H1 (cell line): ENCODE results near the gene EPN2. TPM values are rescaled to one million over a fixed set of nuclear protein-coding genes. Genes with fewer than 3 reads are reported as not detected.

Experiments
- CTCF ChIA-PET: fragments of 300-600 bp; sonication (Branson Sonifier 250); formaldehyde crosslinking; loops from one replicate; lab custom pipeline; 2021; ENCODE audit not compliant: partially characterized antibody; lab: Charles Lee
- POLR2A ChIA-PET: fragments of 300-600 bp; sonication (Branson Sonifier 250); formaldehyde crosslinking; loops from one replicate; lab custom pipeline; 2021; ENCODE audit warnings: inconsistent platforms; ENCODE audit not compliant: partially characterized antibody; lab: Charles Lee
- DNase-seq, 2 experiments: peaks; one replicate each; pipeline versions ENCODE4 v3.0.0 to v3.0.0-alpha.2; 2010 to 2022; ENCODE audit warnings: low spot score in 2 of 2, low read depth in 1 of 2, mixed read lengths in 1 of 2
- FAIRE-seq: peaks from 2 replicates; lab custom pipeline; 2011; peaks lifted over from hg19 to GRCh38; lab: Jason Lieb, UNC
- H2AFZ ChIP-seq: 2 replicates; pipeline ENCODE4 v1.8.1; 2012; ENCODE audit warnings: low read length, inconsistent platforms
- H2AK5ac ChIP-seq: 2 replicates; pipeline ENCODE4 v1.6.1; 2013; ENCODE audit warnings: low read depth, low read length
- H2BK120ac ChIP-seq: replicated peaks from 2 replicates; pipeline ENCODE3; 2013; ENCODE audit warnings: low read depth, low read length, inconsistent platforms
- H2BK12ac ChIP-seq: 2 replicates; pipeline ENCODE4 v1.6.1; 2013; ENCODE audit warnings: low read depth, low read length
- H2BK15ac ChIP-seq: 2 replicates; pipeline ENCODE4 v1.6.1; 2013; ENCODE audit warnings: low read length
- H2BK20ac ChIP-seq: 2 replicates; pipeline ENCODE4 v1.6.1; 2013; ENCODE audit warnings: low read length
- H2BK5ac ChIP-seq: 2 replicates; pipeline ENCODE4 v1.6.1; 2013; ENCODE audit warnings: low read depth, low read length
- H3K14ac ChIP-seq: 2 replicates; pipeline ENCODE4 v1.6.1; 2013; ENCODE audit warnings: inconsistent platforms; ENCODE audit not compliant: insufficient read length
- H3K18ac ChIP-seq: 2 replicates; pipeline ENCODE4 v1.6.1; 2013; ENCODE audit warnings: low read length; ENCODE audit errors: extremely low read depth
- H3K23ac ChIP-seq: 2 replicates; pipeline ENCODE4 v1.6.1; 2013; ENCODE audit warnings: inconsistent platforms; ENCODE audit not compliant: insufficient read length
- H3K23me2 ChIP-seq: 2 replicates; pipeline ENCODE4 v1.6.1; 2013; ENCODE audit warnings: low read depth, low read length
- H3K27ac ChIP-seq: 2 replicates; pipeline ENCODE4 v1.6.1; 2011; ENCODE audit warnings: low read depth, low read length, inconsistent platforms
- H3K27me3 ChIP-seq, 4 experiments: replicated peaks in 1 of 4; 1 replicate in 1 of 4; 2 replicates in 3 of 4; pipeline versions ENCODE4 v1.6.1 to v1.8.1; 2011 to 2013; ENCODE audit warnings: low read length in 3 of 4, mild to moderate bottlenecking in 3 of 4, inconsistent platforms in 2 of 4, mixed read lengths in 2 of 4, moderate library complexity in 1 of 4; ENCODE audit not compliant: control insufficient read depth in 3 of 4, insufficient read depth in 3 of 4; ENCODE audit errors: extremely low read depth in 1 of 4
- H3K36me3 ChIP-seq, 4 experiments: 2 replicates each; pipeline versions ENCODE4 v1.6.1 to v1.8.1; 2011 to 2013; ENCODE audit warnings: mild to moderate bottlenecking in 4 of 4, low read length in 3 of 4, moderate library complexity in 2 of 4, control low read depth in 1 of 4, inconsistent platforms in 1 of 4; ENCODE audit not compliant: insufficient read depth in 4 of 4, control insufficient read depth in 2 of 4
- H3K4ac ChIP-seq: replicated peaks from 2 replicates; pipeline ENCODE3; 2013; ENCODE audit warnings: low read length, low read depth, mixed read lengths, inconsistent platforms; ENCODE audit not compliant: insufficient read length
- H3K4me1 ChIP-seq, 4 experiments: replicated peaks in 1 of 4; 1 replicate in 1 of 4; 2 replicates in 3 of 4; pipeline versions ENCODE4 v1.6.1 to v1.8.1; 2011 to 2013; ENCODE audit warnings: low read length in 3 of 4, inconsistent platforms in 2 of 4, mixed read lengths in 1 of 4; ENCODE audit not compliant: insufficient read depth in 4 of 4, control insufficient read depth in 3 of 4
- H3K4me2 ChIP-seq, 2 experiments: 2 replicates each; pipeline versions ENCODE4 v1.6.1 to v1.8.1; 2011 to 2013; ENCODE audit warnings: low read depth in 2 of 2, low read length in 2 of 2, control low read depth in 1 of 2, inconsistent platforms in 1 of 2, mild to moderate bottlenecking in 1 of 2; ENCODE audit not compliant: insufficient read depth in 1 of 2
- H3K4me3 ChIP-seq, 4 experiments: fragments of 200-600, 300-600 bp in 1 of 4; sonication (generic), shearing (Covaris generic), sonication (Bioruptor Twin) in 1 of 4; 2 replicates each; pipeline versions ENCODE4 v1.5.1 to v1.8.1; 2011 to 2016; ENCODE audit warnings: low read length in 4 of 4, low read depth in 3 of 4, control low read depth in 2 of 4, inconsistent platforms in 2 of 4, mild to moderate bottlenecking in 2 of 4, mixed read lengths in 1 of 4, moderate library complexity in 1 of 4; ENCODE audit not compliant: insufficient read depth in 2 of 4; ENCODE audit errors: extremely low read depth in 1 of 4
- H3K56ac ChIP-seq: replicated peaks from 2 replicates; pipeline ENCODE3; 2013; ENCODE audit warnings: low read depth, mild to moderate bottlenecking, mixed read lengths, low read length, inconsistent platforms; ENCODE audit not compliant: insufficient read length
- H3K79me1 ChIP-seq: 2 replicates; pipeline ENCODE4 v1.6.1; 2013; ENCODE audit warnings: low read depth, low read length, control low read depth
- H3K79me2 ChIP-seq, 2 experiments: 2 replicates each; pipeline versions ENCODE4 v1.6.1 to v1.8.1; 2012 to 2013; ENCODE audit warnings: low read length in 2 of 2, mild to moderate bottlenecking in 2 of 2, inconsistent platforms in 1 of 2; ENCODE audit not compliant: insufficient read depth in 2 of 2, control insufficient read depth in 1 of 2
- H3K9ac ChIP-seq, 4 experiments: replicated peaks in 1 of 4; 1 replicate in 1 of 4; 2 replicates in 3 of 4; pipeline versions ENCODE4 v1.6.1 to v1.8.1; 2011 to 2013; ENCODE audit warnings: low read depth in 3 of 4, low read length in 3 of 4, control low read depth in 2 of 4, mild to moderate bottlenecking in 2 of 4, moderate library complexity in 2 of 4, inconsistent platforms in 1 of 4; ENCODE audit errors: extremely low read depth in 1 of 4
- H3K9me3 ChIP-seq, 2 experiments: 2 replicates each; pipeline versions ENCODE4 v1.6.1 to v1.8.1; 2012 to 2013; ENCODE audit warnings: mild to moderate bottlenecking in 2 of 2, moderate library complexity in 2 of 2, control low read depth in 1 of 2, inconsistent platforms in 1 of 2, low read depth in 1 of 2, low read length in 1 of 2, mixed read lengths in 1 of 2; ENCODE audit not compliant: insufficient read depth in 2 of 2
- H4K20me1 ChIP-seq, 2 experiments: replicated peaks in 1 of 2; 2 replicates each; pipeline versions ENCODE3 to v1.8.1; 2011 to 2013; ENCODE audit warnings: inconsistent platforms in 2 of 2, low read length in 2 of 2, mild to moderate bottlenecking in 1 of 2; ENCODE audit not compliant: insufficient read depth in 2 of 2, control insufficient read depth in 1 of 2
- H4K5ac ChIP-seq: 2 replicates; pipeline ENCODE4 v1.6.1; 2013; ENCODE audit warnings: low read length, low read depth, mixed read lengths, inconsistent platforms; ENCODE audit not compliant: insufficient read length
- H4K8ac ChIP-seq: 2 replicates; pipeline ENCODE4 v1.8.0; 2013; ENCODE audit warnings: mild to moderate bottlenecking, moderate library complexity, low read length, inconsistent platforms; ENCODE audit not compliant: insufficient read depth; ENCODE audit errors: extremely low read depth
- H4K91ac ChIP-seq: replicated peaks from 2 replicates; pipeline ENCODE3; 2013; ENCODE audit warnings: low read length, mixed read lengths, inconsistent platforms; ENCODE audit not compliant: insufficient read length
- CEBPB ChIP-seq: IDR thresholded peaks from 2 replicates; pipeline ENCODE4 v1.6.1; 2012; ENCODE audit warnings: low read depth, low read length
- CTBP2 ChIP-seq: IDR thresholded peaks from 2 replicates; pipeline ENCODE4 v1.7.0; 2011; ENCODE audit warnings: borderline replicate concordance, mild to moderate bottlenecking, moderate library complexity, mixed read lengths, low read length; ENCODE audit not compliant: insufficient read depth, insufficient read length
- GTF2F1 ChIP-seq: IDR thresholded peaks from 2 replicates; pipeline ENCODE4 v1.6.1; 2012; ENCODE audit warnings: low read depth, low read length, improper control_type of control experiment, borderline replicate concordance
- KDM5A ChIP-seq: fragments of 200-600 bp; IDR thresholded peaks from 2 replicates; pipeline ENCODE4 v1.7.1; 2012; ENCODE audit warnings: mild to moderate bottlenecking, low read length, inconsistent platforms, mixed read lengths
- PHF8 ChIP-seq: fragments of 200-600 bp; sonication (generic); conservative IDR thresholded peaks from 2 replicates; pipeline ENCODE4 v1.7.1; 2012; ENCODE audit warnings: low read depth, mild to moderate bottlenecking, inconsistent platforms, low read length, moderate library complexity
- POU5F1 ChIP-seq: IDR thresholded peaks from 2 replicates; pipeline ENCODE4 v1.6.1; 2011; ENCODE audit warnings: low read depth, mild to moderate bottlenecking, low read length, moderate library complexity
- SIN3A ChIP-seq, 2 experiments: IDR thresholded peaks in 1 of 2; conservative IDR thresholded peaks in 1 of 2; 2 replicates each; pipeline ENCODE4 v1.6.1; 2011 to 2012; ENCODE audit warnings: low read length in 2 of 2, improper control_type of control experiment in 1 of 2, low read depth in 1 of 2, mild to moderate bottlenecking in 1 of 2
- YY1 ChIP-seq: IDR thresholded peaks from 2 replicates; pipeline ENCODE4 v1.6.1; 2011; ENCODE audit warnings: low read depth, mild to moderate bottlenecking, low read length
- WGBS, 2 experiments: shearing (Covaris generic) in 1 of 2; methylation state at CpG; one replicate each; pipeline versions ENCODE4 v1.1.6 to v1.1.7; 2013 to 2015; ENCODE audit warnings: low lambda C conversion rate in 2 of 2, mixed read lengths in 2 of 2, inconsistent platforms in 1 of 2, low coverage in 1 of 2, missing lambda C conversion rate in 1 of 2; ENCODE audit not compliant: insufficient replicate concordance in 2 of 2, insufficient coverage in 1 of 2, insufficient read length in 1 of 2; ENCODE audit errors: extremely low coverage in 1 of 2, missing lambda C conversion rate in 1 of 2; 5-methylcytosine and 5-hydroxymethylcytosine counted together
- polyA plus RNA-seq, 7 experiments: library from polyadenylated mRNA; depleted of rRNA in 3 of 7; stranded (reverse) in 5 of 7; unstranded in 2 of 7; fragments of >200 nt in 5 of 7; fragments of 200-250 nt in 2 of 7; gene quantifications; 1 replicate in 5 of 7; 2 replicates in 1 of 7; 4 replicates in 1 of 7; pipeline versions ENCODE4 v1.2.1 to v1.2.3, GENCODE V29; 2011 to 2013; ENCODE audit warnings: missing spikeins in 2 of 7, mixed read lengths in 2 of 7
- total RNA-seq: library from RNA; stranded (reverse); fragmentation: NEBNext Ultra II Directional; extraction: Animal tissue kit (Norgen Biotek cat#: 25700); gene quantifications from 2 replicates; pipeline ENCODE4 v1.2.1, GENCODE V29; 2021

Gene EPN2
- total and polyA plus RNA-seq, 2 of the 8 experiments (the other 6 are each of a cell fraction or from before 2014, with no cell fraction given) = 28.7 to 55.8 TPM

DNA sequence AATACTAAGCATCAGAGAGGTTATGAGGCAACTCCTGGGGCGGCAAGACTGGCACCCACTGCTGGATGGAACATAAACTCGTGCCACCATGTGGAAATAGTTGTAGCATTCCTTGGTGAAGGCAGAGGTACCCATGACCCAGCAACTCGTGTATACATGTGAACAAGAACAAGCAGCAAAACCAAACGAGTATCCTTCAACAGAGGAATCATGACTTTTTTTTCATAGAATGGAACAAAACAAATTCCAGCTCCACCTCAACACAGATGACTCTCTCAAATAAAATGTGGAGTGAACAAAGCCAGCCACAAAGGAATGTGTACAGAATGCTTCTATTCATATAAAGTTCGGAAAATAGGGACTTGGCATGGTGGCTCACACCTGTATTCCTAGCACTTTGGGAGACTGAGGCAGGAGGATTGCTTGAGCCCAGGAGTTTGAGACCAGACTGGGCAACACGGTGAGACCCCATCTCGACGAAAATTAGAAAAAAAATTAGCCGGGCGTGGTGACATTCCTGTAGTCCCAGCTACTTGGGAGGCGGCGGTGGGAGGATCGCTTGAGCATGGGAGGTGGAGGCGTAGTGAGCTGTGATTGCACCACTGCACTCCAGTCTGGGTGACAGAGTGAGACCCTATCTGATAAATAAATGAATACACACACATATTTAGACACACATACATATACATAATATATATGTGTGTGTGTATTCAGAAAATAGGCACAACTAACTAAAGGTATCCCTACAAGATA, 90.0 kb downstream of the EPN2 start:
- DNase-seq (no peak), FAIRE-seq (no peak)
- no peak overlapping the region for H4K91ac ChIP-seq
- ChIA-PET POLR2A (no interaction called here), CTCF (interaction anchor here (0.7 to 3.7 kb wide), 4 partner anchors 10 to 130 kb away, joined by 3 to 17 read pairs (median 3); no protein-coding TSS in a partner anchor)
- no peak overlapping the region for H3K18ac ChIP-seq
- H3K9me3 ChIP-seq = peaks cover 0 to 6% of the 10 kb centered on the region in 2 experiments; a peak in 1 of 4 replicates
- H2BK15ac ChIP-seq = no peak overlapping the region
- H4K5ac ChIP-seq = no peak overlapping the region
- TF ChIP-seq CTBP2 (no peak), POU5F1 (no peak), CEBPB (no peak), GTF2F1 (no peak), KDM5A (no peak), PHF8 (no peak), YY1 (no peak), SIN3A (conservative IDR thresholded peaks at IDR 0.05 in 1 of 2, IDR thresholded peaks at IDR 0.05 in 1 of 2; ENCODE audit: low read depth in 1 of 2, low read length in 2 of 2) (no peak)
- H2BK12ac ChIP-seq = no peak overlapping the region
- H3K79me2 ChIP-seq = no peaks in the 10 kb centered on the region
- H3K27me3 ChIP-seq = no peaks in the 10 kb centered on the region
- no peak overlapping the region for H2AFZ ChIP-seq
- no peak overlapping the region for H3K4me2 ChIP-seq
- H3K23me2 ChIP-seq = no peaks in the 10 kb centered on the region
- peaks cover 0 to 4% (median 0%) of the 10 kb centered on the region in 4 experiments; a peak in 2 of 8 replicates for H3K36me3 ChIP-seq
- no peaks in the 10 kb centered on the region for H4K20me1 ChIP-seq
- H3K79me1 ChIP-seq = no peaks in the 10 kb centered on the region
- no peak overlapping the region for H3K4me3 ChIP-seq
- H3K4me1 ChIP-seq = 0 out of 7 replicates have a peak, but pooled peaks cover 0 to 3% (median 0%) of the 10 kb centered on the region in 4 experiments
- H3K4ac ChIP-seq = no peak overlapping the region
- WGBS, 2 experiments = 89% methylated on average over 14 of the region's 14 CpGs; no CpG with 5 or more reads in 1 of the 2 experiments
- no peak overlapping the region for H2BK120ac ChIP-seq
- H2AK5ac ChIP-seq = no peak overlapping the region
- no peak overlapping the region for H3K23ac ChIP-seq
- no peak overlapping the region for H3K14ac ChIP-seq
- H4K8ac ChIP-seq = no peak overlapping the region; the same call in 1 of the 2 replicates
- no peak overlapping the region for H3K27ac ChIP-seq
- no peak overlapping the region for H2BK5ac ChIP-seq
- H2BK20ac ChIP-seq = no peak overlapping the region
- no peak overlapping the region for H3K56ac ChIP-seq
- H3K9ac ChIP-seq = no peak overlapping the region
